ENCODE data around the gene SULT4A1. TPM values are rescaled to one million over a fixed set of nuclear protein-coding genes. Genes with fewer than 3 reads are reported as not detected.

Gene SULT4A1
- total RNA-seq, 1 experiment from 2014 or later: 8.4 TPM

- no peak overlapping the region for H3K27ac ChIP-seq (ENCODE audit: low read depth, low read length)
- H3K27me3 ChIP-seq (ENCODE audit: insufficient read depth, low read length): 0 out of 2 replicates have a peak, but pooled peaks cover 4% of the 10 kb centered on the region
- H3K4me1 ChIP-seq (ENCODE audit: control insufficient read depth in 1 of 2, insufficient read depth in 2 of 2, low read length in 2 of 2): no peaks in the 10 kb centered on the region
- intact Hi-C loops (cut with micrococcal nuclease): no loop called here
- no TSS peak for BruUV-seq (replicated peaks)
- H3K36me3 ChIP-seq (ENCODE audit: control insufficient read depth in 1 of 2, insufficient read depth in 2 of 2, low read length in 2 of 2): no peaks in the 10 kb centered on the region
- no peaks in the 10 kb centered on the region for H3K9me2 ChIP-seq (ENCODE audit: insufficient read depth)
- ChIA-PET RAD21 (ENCODE audit: low non-redundant PET in 1 of 2, low total read pairs in 2 of 2, uncharacterized antibody in 2 of 2, unreplicated experiment in 2 of 2) (no interaction called here), POLR2A (no interaction called here), CTCF (no interaction called here)
- H3K9ac ChIP-seq (ENCODE audit: low read length): no peak overlapping the region
- TF ChIP-seq REST (IDR thresholded peaks at IDR 0.05; ENCODE audit: low read depth) (no peak), MAX (IDR thresholded peaks at IDR 0.05) (no peak), ZBTB33 (IDR thresholded peaks at IDR 0.05; ENCODE audit: extremely low read depth, insufficient replicate concordance, low read length) (no peak), CEBPB (IDR thresholded peaks at IDR 0.05; ENCODE audit: low read depth) (no peak), JUND (IDR thresholded peaks at IDR 0.05) (no peak), EGR1 (IDR thresholded peaks at IDR 0.05; ENCODE audit: low read depth) (no peak), FOSL1 (IDR thresholded peaks at IDR 0.05; ENCODE audit: low read depth) (no peak), SIN3A (IDR thresholded peaks at IDR 0.05; ENCODE audit: low read depth) (no peak)
- no peak overlapping the region for H3K4me3 ChIP-seq (replicated peaks in 1 of 2; ENCODE audit: low read depth in 1 of 2, low read length in 2 of 2)
- DNase-seq (ENCODE audit: low read depth, low spot score) (no peak), ATAC-seq (no peak)
- no peak overlapping the region for H2AFZ ChIP-seq (ENCODE audit: low read depth, low read length, poor library complexity, severe bottlenecking)
- H3K4me2 ChIP-seq (ENCODE audit: low read length): no peak overlapping the region
- H4K20me1 ChIP-seq (ENCODE audit: insufficient read depth): no peaks in the 10 kb centered on the region
- H3K9me3 ChIP-seq (ENCODE audit: control insufficient read depth in 1 of 2, insufficient read depth in 1 of 2, low read depth in 1 of 2, low read length in 2 of 2): no peaks in the 10 kb centered on the region
- H3K79me2 ChIP-seq (ENCODE audit: insufficient read depth, low read length): no peaks in the 10 kb centered on the region
These were observed 33.7 kb downstream of the SULT4A1 start for GRCh38 chr22:43828725-43828997.

All from HCT116 (cell line).